WTC11 (cell line): Measurements from ENCODE around the gene ADAMTS9.

ENCODE experiments used
- IRF2 ChIP-seq: sonication (generic); formaldehyde crosslinking; IDR thresholded peaks from 2 replicates; pipeline ENCODE4 v1.8.0; 2022; ENCODE audit warnings: low read depth, missing genetic modification reagents, borderline replicate concordance
- SP1 ChIP-seq: sonication (generic); formaldehyde crosslinking; conservative IDR thresholded peaks from 2 replicates; pipeline ENCODE4 v1.8.1; 2022; ENCODE audit warnings: missing genetic modification reagents
- TF ChIP-seq, protein P1 (sequence below): fragments of 200-600 bp; IDR thresholded peaks from 2 replicates; pipeline ENCODE4 v1.8.0; 2022; ENCODE audit warnings: antibody characterized with exemption
- TF ChIP-seq, protein P2 (sequence below): sonication (generic); formaldehyde crosslinking; IDR thresholded peaks from 2 replicates; pipeline ENCODE4 v1.8.1; 2022; ENCODE audit warnings: low read depth, mild to moderate bottlenecking, moderate library complexity, missing genetic modification reagents, borderline replicate concordance

DNA sequence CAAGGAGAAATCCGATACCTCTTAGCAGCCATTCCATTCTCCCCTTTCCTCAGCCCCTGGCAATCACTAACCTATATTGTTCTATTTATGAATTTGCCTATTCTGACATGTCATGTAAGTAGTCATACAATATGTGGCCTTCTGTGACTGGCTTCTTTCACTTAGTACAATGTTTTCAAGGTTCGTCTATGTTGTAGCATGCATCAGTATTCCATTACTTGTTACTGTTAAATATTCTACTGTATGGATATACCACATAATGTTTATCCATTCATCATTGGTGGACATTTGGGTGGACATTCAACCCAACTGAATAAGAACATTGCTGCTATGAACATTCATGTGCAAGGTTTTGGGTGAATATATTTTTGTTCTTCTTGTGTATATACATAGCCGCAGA lies 23.4 kb downstream of the ADAMTS9 start:
- TF ChIP-seq, protein P1, sequence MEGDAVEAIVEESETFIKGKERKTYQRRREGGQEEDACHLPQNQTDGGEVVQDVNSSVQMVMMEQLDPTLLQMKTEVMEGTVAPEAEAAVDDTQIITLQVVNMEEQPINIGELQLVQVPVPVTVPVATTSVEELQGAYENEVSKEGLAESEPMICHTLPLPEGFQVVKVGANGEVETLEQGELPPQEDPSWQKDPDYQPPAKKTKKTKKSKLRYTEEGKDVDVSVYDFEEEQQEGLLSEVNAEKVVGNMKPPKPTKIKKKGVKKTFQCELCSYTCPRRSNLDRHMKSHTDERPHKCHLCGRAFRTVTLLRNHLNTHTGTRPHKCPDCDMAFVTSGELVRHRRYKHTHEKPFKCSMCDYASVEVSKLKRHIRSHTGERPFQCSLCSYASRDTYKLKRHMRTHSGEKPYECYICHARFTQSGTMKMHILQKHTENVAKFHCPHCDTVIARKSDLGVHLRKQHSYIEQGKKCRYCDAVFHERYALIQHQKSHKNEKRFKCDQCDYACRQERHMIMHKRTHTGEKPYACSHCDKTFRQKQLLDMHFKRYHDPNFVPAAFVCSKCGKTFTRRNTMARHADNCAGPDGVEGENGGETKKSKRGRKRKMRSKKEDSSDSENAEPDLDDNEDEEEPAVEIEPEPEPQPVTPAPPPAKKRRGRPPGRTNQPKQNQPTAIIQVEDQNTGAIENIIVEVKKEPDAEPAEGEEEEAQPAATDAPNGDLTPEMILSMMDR: no peak
- TF ChIP-seq IRF2 (no peak), SP1 (CRISPR knock-in tag) (no peak)
- TF ChIP-seq, protein P2, sequence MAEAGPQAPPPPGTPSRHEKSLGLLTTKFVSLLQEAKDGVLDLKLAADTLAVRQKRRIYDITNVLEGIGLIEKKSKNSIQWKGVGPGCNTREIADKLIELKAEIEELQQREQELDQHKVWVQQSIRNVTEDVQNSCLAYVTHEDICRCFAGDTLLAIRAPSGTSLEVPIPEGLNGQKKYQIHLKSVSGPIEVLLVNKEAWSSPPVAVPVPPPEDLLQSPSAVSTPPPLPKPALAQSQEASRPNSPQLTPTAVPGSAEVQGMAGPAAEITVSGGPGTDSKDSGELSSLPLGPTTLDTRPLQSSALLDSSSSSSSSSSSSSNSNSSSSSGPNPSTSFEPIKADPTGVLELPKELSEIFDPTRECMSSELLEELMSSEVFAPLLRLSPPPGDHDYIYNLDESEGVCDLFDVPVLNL (CRISPR knock-in tag): no peak
